Glutamatergic neuron (in vitro differentiated cells): ENCODE measurements around the gene RAB12. TPM values are rescaled to one million over a fixed set of nuclear protein-coding genes. Genes with fewer than 3 reads are reported as not detected.

Source experiments
- total RNA-seq: library from RNA; stranded (reverse); fragmentation: NEBNext Ultra II Directional; extraction: Animal tissue kit (Norgen Biotek cat#: 25700); gene quantifications from one replicate; pipeline ENCODE4 v1.2.1, GENCODE V29; 2021; ENCODE audit not compliant: unreplicated experiment

The RAB12 gene
- total RNA-seq, 1 donor from 2014 or later = 28.8 TPM

Other genes starting within 250 kb of the RAB12 start
- gene MTCL1, start 96.1 kb downstream of the RAB12 start, total RNA-seq = 100 TPM